GM12801 (cell line): ENCODE data around the gene APBA3.

Experiments
- CTCF ChIP-seq: IDR thresholded peaks from one replicate; pipeline ENCODE4 v1.5.1; 2011; ENCODE audit warnings: control low read depth; ENCODE audit not compliant: insufficient read length; ENCODE audit errors: extremely low read depth

The APBA3 gene

GRCh38 chr19:3712663-3713611, 48.6 kb downstream of the APBA3 start:
- TF ChIP-seq CTCF, result no peak

- TF ChIP-seq CTCF, result no peak
Measured at GRCh38 chr19:3710265-3710812, 51.2 kb downstream of the APBA3 start.

- no peak for TF ChIP-seq CTCF
Measured at GRCh38 chr19:3708207-3708931, 53.1 kb downstream of the APBA3 start, which contains the start of gene TJP3. TSS of gene TJP3 (plus strand) at chr19:3708384. CDS start at chr19:3728433, 20,049 bp downstream.

GRCh38 chr19:3707868-3708206, 53.7 kb downstream of the APBA3 start:
- no peak for TF ChIP-seq CTCF

- TF ChIP-seq CTCF, result no peak
Measured at GRCh38 chr19:3701200-3701599, 60.3 kb downstream of the APBA3 start.
